Tibial nerve (tissue), 4 donors: ENCODE results near the gene LRRC8A. TPM values are rescaled to one million over a fixed set of nuclear protein-coding genes. Genes with fewer than 3 reads are reported as not detected.
"Not testable (repeated sequence)": the region's sequence is repeated elsewhere in the genome, so short reads cannot be mapped to it uniquely, and the experiment has no call there.

Experiments used
- DNase-seq, 2 donors: peaks; one replicate each; pipeline ENCODE4 v3.0.0-alpha.2; 2019; ENCODE audit warnings: low spot score in 2 of 2
- H3K27ac ChIP-seq, 4 donors: fragments of 200-600 bp; sonication (generic) in 3 of 4; one replicate each; pipeline ENCODE4 v1.5.1; 2017 to 2019; ENCODE audit warnings: mild to moderate bottlenecking in 1 of 4
- H3K27me3 ChIP-seq, 2 donors: fragments of 200-600 bp; sonication (generic) in 1 of 2; one replicate each; pipeline versions ENCODE4 v1.5.1 to v1.6.0; 2017 to 2019
- H3K36me3 ChIP-seq, 3 donors: fragments of 200-600 bp; sonication (generic); one replicate each; pipeline ENCODE4 v1.5.1; 2018 to 2019
- H3K4me1 ChIP-seq, 4 donors: fragments of 200-600 bp; sonication (generic) in 3 of 4; one replicate each; pipeline ENCODE4 v1.5.1; 2017 to 2019
- H3K4me3 ChIP-seq, 4 donors: fragments of 200-600 bp; sonication (generic) in 3 of 4; one replicate each; pipeline ENCODE4 v1.5.1; 2017 to 2019; ENCODE audit warnings: mild to moderate bottlenecking in 1 of 4, moderate library complexity in 1 of 4
- H3K9me3 ChIP-seq, 4 donors: fragments of 200-600 bp; sonication (generic) in 3 of 4; one replicate each; pipeline ENCODE4 v1.5.1; 2017 to 2019
- CTCF ChIP-seq, 5 experiments: fragments of 200-600 bp in 3 of 5; fragments of 450-650 bp in 2 of 5; sonication (generic) in 3 of 5; IDR thresholded peaks; one replicate each; pipeline ENCODE4 v1.5.1; 2016 to 2019; ENCODE audit warnings: antibody characterized with exemption in 5 of 5, mild to moderate bottlenecking in 3 of 5, moderate library complexity in 2 of 5
- EP300 ChIP-seq, 2 donors: sonication (generic); formaldehyde crosslinking; IDR thresholded peaks; one replicate each; pipeline ENCODE4 v1.6.1; 2017; ENCODE audit warnings: antibody characterized with exemption in 2 of 2, mild to moderate bottlenecking in 1 of 2
- POLR2A ChIP-seq, 2 donors: fragments of 450-650 bp; IDR thresholded peaks; one replicate each; pipeline ENCODE4 v1.6.1; 2017; ENCODE audit warnings: antibody characterized with exemption in 2 of 2, mild to moderate bottlenecking in 2 of 2, moderate library complexity in 2 of 2
- WGBS, 2 donors: methylation state at CpG; one replicate each; pipeline ENCODE4 v1.1.5; 2018; 5-methylcytosine and 5-hydroxymethylcytosine counted together
- total RNA-seq, 4 donors: library from RNA; depleted of rRNA; stranded (reverse); fragments of >200 nt; gene quantifications; one replicate each; pipeline ENCODE4 v1.1.0, GENCODE V29; 2016

The LRRC8A gene
- total RNA-seq, 4 donors from 2014 or later: 65.1 to 94.7 (median 81.1) TPM

- no peak for DNase-seq
- TF ChIP-seq CTCF (IDR thresholded peaks at IDR 0.05) (no peak), POLR2A (IDR thresholded peaks at IDR 0.05) (no peak), EP300 (IDR thresholded peaks at IDR 0.05) (no peak)
- Histone ChIP-seq H3K4me1 (peaks cover 0 to 46% (median 0%) of the 10 kb centered on the region in 4 donors), H3K27ac (peak overlapping the region in 2 of 4 donors; percentile 39 to 64), H3K4me3 (no peak overlapping the region), H3K27me3 (no peaks in the 10 kb centered on the region), H3K36me3 (peaks cover 0 to 73% (median 0%) of the 10 kb centered on the region in 3 donors), H3K9me3 (no peaks in the 10 kb centered on the region)
- WGBS, 2 donors: 69 to 80% methylated on average over 12 of the region's 12 CpGs
Measured at GRCh38 chr9:128940946-128941755, 59.2 kb downstream of the LRRC8A start.

- H3K4me3 ChIP-seq: no peak overlapping the region
- H3K4me1 ChIP-seq: peaks cover 0 to 64% (median 12%) of the 10 kb centered on the region in 4 donors
- WGBS, 2 donors: 85% methylated on average over 7 of the region's 7 CpGs
- H3K36me3 ChIP-seq: peaks cover 0 to 51% (median 0%) of the 10 kb centered on the region in 3 donors
- H3K9me3 ChIP-seq: no peaks in the 10 kb centered on the region
- no peaks in the 10 kb centered on the region for H3K27me3 ChIP-seq
- no peak for DNase-seq
- no peak for TF ChIP-seq CTCF (IDR thresholded peaks at IDR 0.05)
- peak overlapping the region in 1 of 4 donors; percentile 50 for H3K27ac ChIP-seq
Measured at GRCh38 chr9:128943832-128944620, 62.1 kb downstream of the LRRC8A start.

GRCh38 chr9:128944966-128945365 is 63.0 kb downstream of the LRRC8A start:
- peaks cover 0 to 55% (median 0%) of the 10 kb centered on the region in 3 donors for H3K36me3 ChIP-seq

GRCh38 chr9:128945798-128946501 is 64.0 kb downstream of the LRRC8A start:
- no peaks in the 10 kb centered on the region for H3K9me3 ChIP-seq
- peaks cover 0 to 63% (median 0%) of the 10 kb centered on the region in 3 donors for H3K36me3 ChIP-seq
- no peak for DNase-seq
- TF ChIP-seq CTCF (IDR thresholded peaks at IDR 0.05) (no peak), POLR2A (IDR thresholded peaks at IDR 0.05) (no peak), EP300 (IDR thresholded peaks at IDR 0.05) (no peak)
- WGBS, 2 donors: 95 to 96% methylated on average over 19 of the region's 19 CpGs
- H3K4me1 ChIP-seq: peaks cover 0 to 67% (median 13%) of the 10 kb centered on the region in 4 donors
- peak overlapping the region in 1 of 4 donors; percentile 95 for H3K27ac ChIP-seq
- no peaks in the 10 kb centered on the region for H3K27me3 ChIP-seq
- H3K4me3 ChIP-seq: peak overlapping the region in 1 of 4 donors; percentile 94

More at GRCh38 chr9:128944966-128945365, 63.0 kb downstream of the LRRC8A start:
- 78 to 83% methylated on average over 7 of the region's 7 CpGs for WGBS, 2 donors
- not testable (repeated sequence) for H3K27me3 ChIP-seq, H3K4me3 ChIP-seq, H3K9me3 ChIP-seq, DNase-seq, H3K27ac ChIP-seq
- peaks cover 0 to 65% (median 13%) of the 10 kb centered on the region in 4 donors for H3K4me1 ChIP-seq

GRCh38 chr9:128946571-128947276 is 64.8 kb downstream of the LRRC8A start:
- peaks cover 0 to 59% (median 13%) of the 10 kb centered on the region in 4 donors for H3K4me1 ChIP-seq
- no peaks in the 10 kb centered on the region for H3K27me3 ChIP-seq
- no peaks in the 10 kb centered on the region for H3K9me3 ChIP-seq
- TF ChIP-seq CTCF (IDR thresholded peaks at IDR 0.05): no peak
- no peak for TF ChIP-seq POLR2A (IDR thresholded peaks at IDR 0.05)
- H3K27ac ChIP-seq: peak overlapping the region; percentile 74 to 95 (median 92)
- H3K36me3 ChIP-seq: peaks cover 0 to 61% (median 0%) of the 10 kb centered on the region in 3 donors
- peak in 1 of 2 donors; percentile 13 for DNase-seq
- H3K4me3 ChIP-seq: peak overlapping the region; percentile 70 to 94 (median 78)
- 30 to 41% methylated on average over 17 of the region's 30 CpGs for WGBS, 2 donors
